CD14-positive monocyte (primary cell): Measurements from ENCODE around the gene HTT-AS. TPM values are rescaled to one million over a fixed set of nuclear protein-coding genes. Genes with fewer than 3 reads are reported as not detected.
A peak's percentile ranks its signal among the peaks of the same experiment; 100 is the strongest.

ENCODE experiments used
- DNase-seq, 3 donors: peaks; one replicate each; pipeline ENCODE4 v3.0.0-alpha.2; 2011 to 2022
- H2AFZ ChIP-seq: 2 replicates; pipeline ENCODE4 v1.6.0; 2012; ENCODE audit warnings: mild to moderate bottlenecking, low read depth, low read length, inconsistent platforms; ENCODE audit not compliant: insufficient read depth, poor library complexity, severe bottlenecking
- H3K27ac ChIP-seq, 2 donors: 1 replicate in 1 of 2; 2 replicates in 1 of 2; pipeline ENCODE4 v1.5.1; 2012 to 2013; ENCODE audit warnings: low read length in 2 of 2, control low read depth in 1 of 2, inconsistent platforms in 1 of 2, low read depth in 1 of 2, mild to moderate bottlenecking in 1 of 2
- H3K27me3 ChIP-seq, 2 donors: one replicate each; pipeline versions ENCODE4 v1.6.0 to v1.6.1; 2011 to 2013; ENCODE audit warnings: low read length in 2 of 2; ENCODE audit not compliant: control insufficient read depth in 2 of 2, insufficient read depth in 2 of 2
- H3K36me3 ChIP-seq, 2 donors: replicated peaks in 1 of 2; 1 replicate in 1 of 2; 2 replicates in 1 of 2; pipeline versions ENCODE4 v1.5.1 to v1.6.1; 2012 to 2013; ENCODE audit warnings: low read length in 2 of 2, control low read depth in 1 of 2, inconsistent platforms in 1 of 2, mild to moderate bottlenecking in 1 of 2; ENCODE audit not compliant: insufficient read depth in 2 of 2, control insufficient read depth in 1 of 2
- H3K4me1 ChIP-seq, 2 donors: 1 replicate in 1 of 2; 2 replicates in 1 of 2; pipeline versions ENCODE4 v1.5.1 to v1.6.1; 2012 to 2013; ENCODE audit warnings: low read length in 2 of 2, control low read depth in 1 of 2, inconsistent platforms in 1 of 2, mild to moderate bottlenecking in 1 of 2, moderate library complexity in 1 of 2; ENCODE audit not compliant: insufficient read depth in 2 of 2, control insufficient read depth in 1 of 2
- H3K4me2 ChIP-seq: replicated peaks from 2 replicates; pipeline ENCODE3; 2012; ENCODE audit warnings: low read length, moderate library complexity, mild to moderate bottlenecking; ENCODE audit not compliant: poor library complexity, severe bottlenecking; ENCODE audit errors: extremely low read depth
- H3K4me3 ChIP-seq, 3 experiments: fragments of 200-600 bp in 1 of 3; sonication (generic) in 1 of 3; replicated peaks in 1 of 3; 1 replicate in 2 of 3; 2 replicates in 1 of 3; pipeline ENCODE4 v1.5.1; 2011 to 2013; ENCODE audit warnings: low read length in 3 of 3, mild to moderate bottlenecking in 3 of 3, control low read depth in 2 of 3, low read depth in 2 of 3, inconsistent platforms in 1 of 3, moderate library complexity in 1 of 3
- H3K79me2 ChIP-seq: 2 replicates; pipeline ENCODE4 v1.6.0; 2012; ENCODE audit warnings: mild to moderate bottlenecking, control low read depth, inconsistent platforms, low read length, moderate library complexity; ENCODE audit not compliant: insufficient read depth
- H3K9ac ChIP-seq: 2 replicates; pipeline ENCODE4 v1.6.0; 2017; ENCODE audit warnings: low read length, mild to moderate bottlenecking; ENCODE audit not compliant: insufficient read depth, poor library complexity, severe bottlenecking
- H3K9me3 ChIP-seq, 2 donors: replicated peaks in 1 of 2; 1 replicate in 1 of 2; 2 replicates in 1 of 2; pipeline versions ENCODE4 v1.5.1 to v1.6.1; 2012 to 2013; ENCODE audit warnings: low read length in 2 of 2, control low read depth in 1 of 2; ENCODE audit not compliant: control insufficient read depth in 1 of 2, insufficient read depth in 1 of 2
- H4K20me1 ChIP-seq: 2 replicates; pipeline ENCODE4 v1.6.0; 2012; ENCODE audit warnings: mild to moderate bottlenecking, low read length, control low read depth, moderate library complexity; ENCODE audit not compliant: insufficient read depth
- H3K27ac Mint-ChIP-seq, 7 donors: one replicate each; pipeline ENCODE4 v1.8.0; 2020; ENCODE audit warnings: mild to moderate bottlenecking in 7 of 7, mixed read lengths in 7 of 7, moderate library complexity in 6 of 7, inconsistent platforms in 2 of 7
- H3K27me3 Mint-ChIP-seq, 3 donors: one replicate each; pipeline ENCODE4 v1.8.0; 2021 to 2022; ENCODE audit warnings: low read depth in 3 of 3, mild to moderate bottlenecking in 3 of 3, mixed read lengths in 3 of 3, moderate library complexity in 3 of 3, inconsistent platforms in 1 of 3
- H3K36me3 Mint-ChIP-seq, 2 donors: one replicate each; pipeline ENCODE4 v1.8.0; 2020; ENCODE audit warnings: mixed read lengths in 2 of 2, inconsistent platforms in 1 of 2, mild to moderate bottlenecking in 1 of 2
- H3K4me1 Mint-ChIP-seq: one replicate; pipeline ENCODE4 v1.8.0; 2020; ENCODE audit warnings: mild to moderate bottlenecking, mixed read lengths
- H3K4me3 Mint-ChIP-seq, 2 donors: one replicate each; pipeline ENCODE4 v1.8.0; 2020; ENCODE audit warnings: mild to moderate bottlenecking in 2 of 2, mixed read lengths in 2 of 2, moderate library complexity in 1 of 2
- H3K9me3 Mint-ChIP-seq, 7 donors: one replicate each; pipeline ENCODE4 v1.8.0; 2020 to 2022; ENCODE audit warnings: mixed read lengths in 7 of 7, mild to moderate bottlenecking in 6 of 7, moderate library complexity in 6 of 7, inconsistent platforms in 2 of 7
- WGBS: methylation state at CpG from one replicate; pipeline ENCODE4 v1.1.5; 2013; ENCODE audit warnings: missing lambda C conversion rate; ENCODE audit not compliant: insufficient coverage; 5-methylcytosine and 5-hydroxymethylcytosine counted together
- intact Hi-C, 2 donors: fragments of 100-400 bp; cut with micrococcal nuclease; formaldehyde crosslinking; loops; one replicate each; pipeline versions ENCODE4 v1.15.0 to v1.15.1; 2023
- polyA plus RNA-seq, 3 donors: library from polyadenylated mRNA; depleted of rRNA in 1 of 3; unstranded in 2 of 3; stranded (reverse) in 1 of 3; fragments of 300-500 nt in 2 of 3; fragments of >200 nt in 1 of 3; fragmentation: Illumina TruSeq in 2 of 3; gene quantifications; 1 replicate in 2 of 3; 2 replicates in 1 of 3; pipeline ENCODE4 v1.2.3, GENCODE V29; 2012 to 2021
- TF ChIP-seq, protein P1 (sequence below): fragments of 200-600 bp; IDR thresholded peaks from one replicate; pipeline ENCODE4 v1.8.0; 2022; ENCODE audit warnings: antibody characterized with exemption, mild to moderate bottlenecking

The HTT-AS gene
- polyA plus RNA-seq, 3 donors, result not detected

DNA sequence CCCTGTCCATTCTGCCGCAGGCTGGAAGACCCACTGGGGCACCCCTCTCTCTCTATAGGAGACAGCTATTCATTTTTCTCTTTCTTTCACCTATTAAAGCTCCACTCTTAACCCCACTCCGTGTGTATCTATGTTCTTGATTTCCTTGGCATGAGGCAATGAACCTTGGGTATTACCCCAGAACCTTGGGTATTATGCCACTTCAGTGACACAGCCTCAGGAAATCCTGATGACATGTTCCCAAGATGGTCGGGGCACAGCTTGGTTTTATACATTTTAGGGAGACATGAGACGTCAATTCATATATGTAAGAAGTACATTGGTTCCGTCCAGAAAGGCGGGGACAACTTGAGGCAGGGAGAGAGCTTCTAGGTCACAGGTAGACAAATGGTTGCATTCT is 13.4 kb downstream of the HTT-AS start:
- TF ChIP-seq, protein P1, sequence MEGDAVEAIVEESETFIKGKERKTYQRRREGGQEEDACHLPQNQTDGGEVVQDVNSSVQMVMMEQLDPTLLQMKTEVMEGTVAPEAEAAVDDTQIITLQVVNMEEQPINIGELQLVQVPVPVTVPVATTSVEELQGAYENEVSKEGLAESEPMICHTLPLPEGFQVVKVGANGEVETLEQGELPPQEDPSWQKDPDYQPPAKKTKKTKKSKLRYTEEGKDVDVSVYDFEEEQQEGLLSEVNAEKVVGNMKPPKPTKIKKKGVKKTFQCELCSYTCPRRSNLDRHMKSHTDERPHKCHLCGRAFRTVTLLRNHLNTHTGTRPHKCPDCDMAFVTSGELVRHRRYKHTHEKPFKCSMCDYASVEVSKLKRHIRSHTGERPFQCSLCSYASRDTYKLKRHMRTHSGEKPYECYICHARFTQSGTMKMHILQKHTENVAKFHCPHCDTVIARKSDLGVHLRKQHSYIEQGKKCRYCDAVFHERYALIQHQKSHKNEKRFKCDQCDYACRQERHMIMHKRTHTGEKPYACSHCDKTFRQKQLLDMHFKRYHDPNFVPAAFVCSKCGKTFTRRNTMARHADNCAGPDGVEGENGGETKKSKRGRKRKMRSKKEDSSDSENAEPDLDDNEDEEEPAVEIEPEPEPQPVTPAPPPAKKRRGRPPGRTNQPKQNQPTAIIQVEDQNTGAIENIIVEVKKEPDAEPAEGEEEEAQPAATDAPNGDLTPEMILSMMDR, result no peak
- H3K9me3 ChIP-seq, result peaks cover 3 to 4% of the 10 kb centered on the region in 2 donors
- Mint-ChIP-seq H3K4me3 (no peak overlapping the region), H3K36me3 (peaks cover 14 to 16% of the 10 kb centered on the region in 2 donors), H3K27me3 (peaks cover 0 to 10% (median 7%) of the 10 kb centered on the region in 3 donors), H3K4me1 (peaks cover 49% of the 10 kb centered on the region), H3K9me3 (peaks cover 3 to 14% (median 7%) of the 10 kb centered on the region in 7 donors), H3K27ac (peak overlapping the region; percentile 93 to 99 (median 97))
- H4K20me1 ChIP-seq, result no peaks in the 10 kb centered on the region
- intact Hi-C loops, result loop anchor here in 1 of 2 donors (2.0 kb wide), 1 partner anchor 14 kb away; no protein-coding TSS in a partner anchor
- peak overlapping the region; percentile 5 for H3K9ac ChIP-seq
- peak overlapping the region; percentile 13 for H3K4me2 ChIP-seq
- H3K27ac ChIP-seq, result peak overlapping the region; percentile 59 to 90
- peak overlapping the region in 1 of 3 experiments; percentile 18 for H3K4me3 ChIP-seq
- H3K4me1 ChIP-seq, result peaks cover 54 to 57% of the 10 kb centered on the region in 2 donors
- H3K79me2 ChIP-seq, result no peaks in the 10 kb centered on the region
- H3K27me3 ChIP-seq, result no peaks in the 10 kb centered on the region
- peaks cover 0 to 5% of the 10 kb centered on the region in 2 donors for H3K36me3 ChIP-seq
- peak; percentile 70 to 86 (median 77) for DNase-seq
- 46% methylated on average over 5 of the region's 6 CpGs for WGBS
- H2AFZ ChIP-seq, result no peak overlapping the region

DNA sequence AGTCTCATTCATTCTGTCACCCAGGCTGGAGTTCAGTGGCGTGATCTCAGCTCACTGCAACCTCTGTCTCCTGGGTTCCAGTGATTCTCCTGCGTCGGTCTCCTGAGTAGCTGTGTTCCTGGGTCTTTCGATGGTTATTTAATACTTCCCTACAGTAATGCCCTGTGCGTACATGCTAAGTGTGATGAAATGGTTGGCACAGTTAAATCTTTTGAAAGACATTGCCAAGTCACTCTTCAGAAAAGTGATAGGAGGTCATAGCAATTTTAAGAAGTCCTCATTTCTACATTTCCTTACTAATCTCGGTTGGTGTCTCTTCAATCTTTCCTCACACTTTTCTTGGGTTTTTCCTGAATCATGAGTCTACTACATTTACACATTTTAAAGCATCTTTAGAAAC is 14.4 kb downstream of the HTT-AS start:
- H3K4me3 Mint-ChIP-seq, result peak overlapping the region; percentile 47 to 49
- WGBS, result no CpG with 5 or more reads among the region's 6 CpGs
- H3K27ac Mint-ChIP-seq, result peak overlapping the region; percentile 93 to 99 (median 97)

More for the DNA sequence above, 14.4 kb downstream of the HTT-AS start:
- no peak overlapping the region for H3K4me3 ChIP-seq
- no peaks in the 10 kb centered on the region for H4K20me1 ChIP-seq
- peak overlapping the region; percentile 59 to 90 for H3K27ac ChIP-seq
- H3K9me3 ChIP-seq, result peaks cover 8 to 9% of the 10 kb centered on the region in 2 donors
- H2AFZ ChIP-seq, result no peak overlapping the region
- Mint-ChIP-seq H3K27me3 (peaks cover 0 to 10% (median 5%) of the 10 kb centered on the region in 3 donors), H3K36me3 (peaks cover 16 to 17% of the 10 kb centered on the region in 2 donors), H3K4me1 (peaks cover 49% of the 10 kb centered on the region), H3K9me3 (peaks cover 11 to 22% (median 16%) of the 10 kb centered on the region in 7 donors)
- intact Hi-C loops, result loop anchor here in 1 of 2 donors (2.0 kb wide), 1 partner anchor 13 kb away; no protein-coding TSS in a partner anchor
- peak overlapping the region; percentile 22 for H3K9ac ChIP-seq
- H3K27me3 ChIP-seq, result no peaks in the 10 kb centered on the region
- peak; percentile 69 to 86 (median 81) for DNase-seq
- no peaks in the 10 kb centered on the region for H3K79me2 ChIP-seq
- H3K4me1 ChIP-seq, result peaks cover 54 to 57% of the 10 kb centered on the region in 2 donors
- H3K4me2 ChIP-seq, result peak overlapping the region; percentile 63
- TF ChIP-seq, protein P1, result no peak
- H3K36me3 ChIP-seq, result peaks cover 0 to 11% of the 10 kb centered on the region in 2 donors
